Endothelial cell of umbilical vein (primary cell): ENCODE results near the gene SMARCC1. TPM values are rescaled to one million over a fixed set of nuclear protein-coding genes. Genes with fewer than 3 reads are reported as not detected.

ENCODE experiments used
- BruUV-seq: library from RNA; stranded (reverse); fragments of 400-500 nt; replicated peaks from 2 replicates; lab custom pipeline; 2021; lab: Mats Ljungman, UMichigan
- CTCF ChIA-PET: fragments of 300-600, 350-600 bp; sonication (Branson Sonifier 250); formaldehyde crosslinking; loops from one replicate; lab custom pipeline; 2021; ENCODE audit warnings: antibody characterized with exemption, inconsistent platforms; lab: Charles Lee
- POLR2A ChIA-PET: fragments of 300-600, 350-600 bp; sonication (Branson Sonifier 250); formaldehyde crosslinking; loops from one replicate; lab custom pipeline; 2021; ENCODE audit warnings: antibody characterized with exemption, inconsistent platforms; lab: Charles Lee
- DNase-seq: peaks from one replicate; pipeline ENCODE4 v3.0.0-alpha.2; 2011; ENCODE audit warnings: low read depth, low spot score
- FAIRE-seq: peaks from 2 replicates; lab custom pipeline; 2011; peaks lifted over from hg19 to GRCh38; lab: Jason Lieb, UNC
- H2AFZ ChIP-seq: 2 replicates; pipeline ENCODE4 v1.6.0; 2012; ENCODE audit warnings: low read depth, low read length, control low read depth, inconsistent platforms
- H3K27ac ChIP-seq: 2 replicates; pipeline ENCODE4 v1.5.1; 2011; ENCODE audit warnings: low read depth, mild to moderate bottlenecking, control low read depth, low read length, moderate library complexity; ENCODE audit not compliant: insufficient read depth
- H3K27me3 ChIP-seq, 2 experiments: 2 replicates each; pipeline versions ENCODE4 v1.6.0 to v1.6.1; 2011; ENCODE audit warnings: low read length in 2 of 2, mixed read lengths in 1 of 2; ENCODE audit not compliant: control insufficient read depth in 2 of 2, insufficient read depth in 2 of 2
- H3K36me3 ChIP-seq, 2 experiments: 2 replicates in 1 of 2; 3 replicates in 1 of 2; pipeline ENCODE4 v1.5.1; 2011; ENCODE audit warnings: low read length in 2 of 2, mild to moderate bottlenecking in 1 of 2, moderate library complexity in 1 of 2; ENCODE audit not compliant: control insufficient read depth in 2 of 2, insufficient read depth in 2 of 2; ENCODE audit errors: extremely low read depth in 1 of 2
- H3K4me1 ChIP-seq: 3 replicates; pipeline ENCODE4 v1.5.1; 2011; ENCODE audit warnings: mild to moderate bottlenecking, low read length; ENCODE audit not compliant: control insufficient read depth, insufficient read depth; ENCODE audit errors: extremely low read depth
- H3K4me2 ChIP-seq: 2 replicates; pipeline ENCODE4 v1.6.1; 2011; ENCODE audit warnings: low read length, control low read depth, mixed read lengths; ENCODE audit not compliant: insufficient read depth
- H3K4me3 ChIP-seq, 3 experiments: fragments of 200-600 bp in 1 of 3; sonication (generic), shearing (Covaris generic) in 1 of 3; replicated peaks in 1 of 3; 2 replicates each; pipeline ENCODE4 v1.5.1; 2011 to 2016; ENCODE audit warnings: control low read depth in 3 of 3, low read length in 3 of 3, mild to moderate bottlenecking in 2 of 3, inconsistent platforms in 1 of 3, low read depth in 1 of 3, moderate library complexity in 1 of 3; ENCODE audit not compliant: insufficient read depth in 1 of 3
- H3K79me2 ChIP-seq: 2 replicates; pipeline ENCODE4 v1.6.0; 2012; ENCODE audit warnings: low read length, inconsistent platforms; ENCODE audit not compliant: control insufficient read depth, insufficient read depth
- H3K9ac ChIP-seq: replicated peaks from 2 replicates; pipeline ENCODE3; 2011; ENCODE audit warnings: low read length, control low read depth; ENCODE audit not compliant: insufficient read depth; ENCODE audit errors: extremely low read depth
- H3K9me1 ChIP-seq: replicated peaks from 3 replicates; pipeline ENCODE4 v1.6.0; 2011; ENCODE audit warnings: mild to moderate bottlenecking, low read length; ENCODE audit not compliant: control insufficient read depth, insufficient read depth; ENCODE audit errors: extremely low read depth
- H3K9me3 ChIP-seq: replicated peaks from 2 replicates; pipeline ENCODE4 v1.5.1; 2012; ENCODE audit warnings: low read length, inconsistent platforms; ENCODE audit not compliant: control insufficient read depth, insufficient read depth
- H4K20me1 ChIP-seq: replicated peaks from 2 replicates; pipeline ENCODE3; 2011; ENCODE audit warnings: mild to moderate bottlenecking, low read length; ENCODE audit not compliant: control insufficient read depth, insufficient read depth; ENCODE audit errors: extremely low read depth
- CTCF ChIP-seq, 2 donors: IDR thresholded peaks; 1 replicate in 1 of 2; 2 replicates in 1 of 2; pipeline ENCODE4 v1.5.1; 2011; ENCODE audit warnings: low read length in 2 of 2, mild to moderate bottlenecking in 2 of 2, moderate library complexity in 2 of 2, control low read depth in 1 of 2, inconsistent platforms in 1 of 2, low read depth in 1 of 2; ENCODE audit not compliant: insufficient read depth in 1 of 2; ENCODE audit errors: extremely low read depth in 1 of 2
- EZH2 ChIP-seq: IDR thresholded peaks from 2 replicates; pipeline ENCODE4 v1.6.1; 2012; ENCODE audit warnings: borderline replicate concordance, low read depth, mild to moderate bottlenecking, moderate library complexity, low read length, inconsistent platforms; ENCODE audit not compliant: severe bottlenecking
- FOS ChIP-seq: IDR thresholded peaks from 2 replicates; pipeline ENCODE4 v1.6.1; 2011; ENCODE audit warnings: mild to moderate bottlenecking, low read length, moderate library complexity, borderline replicate concordance; ENCODE audit not compliant: insufficient read depth
- GATA2 ChIP-seq: IDR thresholded peaks from 2 replicates; pipeline ENCODE4 v1.7.0; 2011; ENCODE audit warnings: low read depth, mild to moderate bottlenecking, moderate library complexity, mixed read lengths, low read length; ENCODE audit not compliant: insufficient read length, insufficient read depth
- JUN ChIP-seq: IDR thresholded peaks from 2 replicates; pipeline ENCODE4 v1.6.1; 2011; ENCODE audit warnings: borderline replicate concordance, low read depth; ENCODE audit not compliant: insufficient read length, insufficient read depth
- MAX ChIP-seq: IDR thresholded peaks from 2 replicates; pipeline ENCODE4 v1.6.1; 2011; ENCODE audit not compliant: insufficient read depth, insufficient read length
- MYC ChIP-seq: IDR thresholded peaks from one replicate; pipeline ENCODE4 v1.6.1; 2011; ENCODE audit warnings: mild to moderate bottlenecking, low read depth, low read length
- POLR2A ChIP-seq: IDR thresholded peaks from 2 replicates; pipeline ENCODE4 v1.6.1; 2012; ENCODE audit warnings: low read depth, mild to moderate bottlenecking, control low read depth, low read length
- POLR2AphosphoS5 ChIP-seq: IDR thresholded peaks from 2 replicates; pipeline ENCODE4 v1.6.1; 2012; ENCODE audit warnings: low read depth, mild to moderate bottlenecking, control low read depth, low read length, moderate library complexity; ENCODE audit not compliant: insufficient read depth
- dilution Hi-C: fragments of 300-500 bp; cut with MboI; formaldehyde crosslinking; loops from one replicate; pipeline ENCODE4 v1.15.0; 2019; ENCODE audit warnings: low sequenced_read_pairs; ENCODE audit not compliant: extremely low pct_ligation_motif_present
- intact Hi-C: fragments of 100-400 bp; cut with micrococcal nuclease; formaldehyde crosslinking; loops from one replicate; pipeline ENCODE4 v1.10.0; 2022
- polyA plus RNA-seq, 4 experiments: library from polyadenylated mRNA; depleted of rRNA in 3 of 4; stranded (reverse) in 3 of 4; unstranded in 1 of 4; fragments of >200 nt; gene quantifications; 2 replicates each; pipeline versions ENCODE4 v1.2.1 to v1.2.3, GENCODE V29; 2011 to 2012; ENCODE audit warnings: missing spikeins in 1 of 4
- total RNA-seq: library from RNA; stranded (reverse); gene quantifications from 2 replicates; pipeline ENCODE4 v1.2.3, GENCODE V29; 2021

Gene SMARCC1
- total and polyA plus RNA-seq, 2 donors (not counting 3 experiments of a cell fraction or from before 2014, with no cell fraction given) = 23.0 to 138 TPM

DNA sequence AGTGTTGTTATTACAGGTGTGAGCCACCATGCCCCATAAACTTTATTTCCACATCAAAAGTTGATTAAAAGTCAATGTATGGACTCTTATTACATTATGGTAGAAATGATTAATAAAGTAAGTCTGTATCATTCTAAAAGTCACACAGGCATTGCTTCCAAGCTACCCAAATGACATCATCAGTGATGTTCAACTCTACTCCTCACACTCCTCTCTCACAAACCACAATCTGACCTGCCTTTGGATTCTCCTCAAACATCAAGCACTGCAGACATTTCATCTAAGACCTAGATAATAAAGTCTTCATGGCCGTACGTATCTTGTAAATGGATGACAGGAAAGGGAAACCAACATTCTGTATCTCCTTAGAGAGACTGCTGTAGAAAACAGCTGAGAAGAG lies 68.0 kb downstream of the SMARCC1 start:
- dilution Hi-C loops = no loop called here
- peaks cover 16% of the 10 kb centered on the region for H3K79me2 ChIP-seq
- no peaks in the 10 kb centered on the region for H3K27me3 ChIP-seq
- no TSS peak for BruUV-seq
- ChIA-PET POLR2A (no interaction called here), CTCF (interaction anchor here (0.6 to 2.5 kb wide), 2 partner anchors 9 to 11 kb away, joined by 3 to 5 read pairs; no protein-coding TSS in a partner anchor)
- H3K4me2 ChIP-seq = no peak overlapping the region
- no peak for DNase-seq
- H3K9ac ChIP-seq = no peak overlapping the region
- H3K9me1 ChIP-seq = no peaks in the 10 kb centered on the region
- H3K9me3 ChIP-seq = no peaks in the 10 kb centered on the region
- H3K36me3 ChIP-seq = peaks cover 15 to 19% of the 10 kb centered on the region in 2 experiments
- no peak for TF ChIP-seq MAX
- no peak for TF ChIP-seq POLR2A
- TF ChIP-seq CTCF (IDR thresholded peaks at IDR 0.05; ENCODE audit: extremely low read depth in 1 of 2, insufficient read depth in 1 of 2, low read depth in 1 of 2, low read length in 2 of 2) = no peak
- TF ChIP-seq POLR2AphosphoS5 = no peak
- no peak for TF ChIP-seq MYC
- TF ChIP-seq GATA2 = no peak
- TF ChIP-seq FOS = no peak
- no peak for TF ChIP-seq EZH2
- TF ChIP-seq JUN = no peak
- H3K4me1 ChIP-seq = peaks cover 12% of the 10 kb centered on the region
- H3K4me3 ChIP-seq = no peak overlapping the region
- no peak for FAIRE-seq
- H4K20me1 ChIP-seq = no peaks in the 10 kb centered on the region
- no peak overlapping the region for H2AFZ ChIP-seq
- no peak overlapping the region for H3K27ac ChIP-seq
- intact Hi-C loops = no loop called here
